Endothelial cell of umbilical vein (primary cell): ENCODE data around the gene ST6GALNAC3. TPM values are rescaled to one million over a fixed set of nuclear protein-coding genes. Genes with fewer than 3 reads are reported as not detected.

Experiments
- BruUV-seq: library from RNA; stranded (reverse); fragments of 400-500 nt; replicated peaks from 2 replicates; lab custom pipeline; 2021; lab: Mats Ljungman, UMichigan
- CTCF ChIA-PET: fragments of 300-600, 350-600 bp; sonication (Branson Sonifier 250); formaldehyde crosslinking; loops from one replicate; lab custom pipeline; 2021; ENCODE audit warnings: antibody characterized with exemption, inconsistent platforms; lab: Charles Lee
- POLR2A ChIA-PET: fragments of 300-600, 350-600 bp; sonication (Branson Sonifier 250); formaldehyde crosslinking; loops from one replicate; lab custom pipeline; 2021; ENCODE audit warnings: antibody characterized with exemption, inconsistent platforms; lab: Charles Lee
- DNase-seq: peaks from one replicate; pipeline ENCODE4 v3.0.0-alpha.2; 2011; ENCODE audit warnings: low read depth, low spot score
- FAIRE-seq: peaks from 2 replicates; lab custom pipeline; 2011; peaks lifted over from hg19 to GRCh38; lab: Jason Lieb, UNC
- H2AFZ ChIP-seq: 2 replicates; pipeline ENCODE4 v1.6.0; 2012; ENCODE audit warnings: low read depth, low read length, control low read depth, inconsistent platforms
- H3K27ac ChIP-seq: 2 replicates; pipeline ENCODE4 v1.5.1; 2011; ENCODE audit warnings: low read depth, mild to moderate bottlenecking, control low read depth, low read length, moderate library complexity; ENCODE audit not compliant: insufficient read depth
- H3K27me3 ChIP-seq, 2 experiments: 2 replicates each; pipeline versions ENCODE4 v1.6.0 to v1.6.1; 2011; ENCODE audit warnings: low read length in 2 of 2, mixed read lengths in 1 of 2; ENCODE audit not compliant: control insufficient read depth in 2 of 2, insufficient read depth in 2 of 2
- H3K36me3 ChIP-seq, 2 experiments: 2 replicates in 1 of 2; 3 replicates in 1 of 2; pipeline ENCODE4 v1.5.1; 2011; ENCODE audit warnings: low read length in 2 of 2, mild to moderate bottlenecking in 1 of 2, moderate library complexity in 1 of 2; ENCODE audit not compliant: control insufficient read depth in 2 of 2, insufficient read depth in 2 of 2; ENCODE audit errors: extremely low read depth in 1 of 2
- H3K4me1 ChIP-seq: 3 replicates; pipeline ENCODE4 v1.5.1; 2011; ENCODE audit warnings: mild to moderate bottlenecking, low read length; ENCODE audit not compliant: control insufficient read depth, insufficient read depth; ENCODE audit errors: extremely low read depth
- H3K4me2 ChIP-seq: 2 replicates; pipeline ENCODE4 v1.6.1; 2011; ENCODE audit warnings: low read length, control low read depth, mixed read lengths; ENCODE audit not compliant: insufficient read depth
- H3K4me3 ChIP-seq, 3 experiments: fragments of 200-600 bp in 1 of 3; sonication (generic), shearing (Covaris generic) in 1 of 3; replicated peaks in 1 of 3; 2 replicates each; pipeline ENCODE4 v1.5.1; 2011 to 2016; ENCODE audit warnings: control low read depth in 3 of 3, low read length in 3 of 3, mild to moderate bottlenecking in 2 of 3, inconsistent platforms in 1 of 3, low read depth in 1 of 3, moderate library complexity in 1 of 3; ENCODE audit not compliant: insufficient read depth in 1 of 3
- H3K79me2 ChIP-seq: 2 replicates; pipeline ENCODE4 v1.6.0; 2012; ENCODE audit warnings: low read length, inconsistent platforms; ENCODE audit not compliant: control insufficient read depth, insufficient read depth
- H3K9ac ChIP-seq: replicated peaks from 2 replicates; pipeline ENCODE3; 2011; ENCODE audit warnings: low read length, control low read depth; ENCODE audit not compliant: insufficient read depth; ENCODE audit errors: extremely low read depth
- H3K9me1 ChIP-seq: replicated peaks from 3 replicates; pipeline ENCODE4 v1.6.0; 2011; ENCODE audit warnings: mild to moderate bottlenecking, low read length; ENCODE audit not compliant: control insufficient read depth, insufficient read depth; ENCODE audit errors: extremely low read depth
- H3K9me3 ChIP-seq: replicated peaks from 2 replicates; pipeline ENCODE4 v1.5.1; 2012; ENCODE audit warnings: low read length, inconsistent platforms; ENCODE audit not compliant: control insufficient read depth, insufficient read depth
- H4K20me1 ChIP-seq: replicated peaks from 2 replicates; pipeline ENCODE3; 2011; ENCODE audit warnings: mild to moderate bottlenecking, low read length; ENCODE audit not compliant: control insufficient read depth, insufficient read depth; ENCODE audit errors: extremely low read depth
- EZH2 ChIP-seq: IDR thresholded peaks from 2 replicates; pipeline ENCODE4 v1.6.1; 2012; ENCODE audit warnings: borderline replicate concordance, low read depth, mild to moderate bottlenecking, moderate library complexity, low read length, inconsistent platforms; ENCODE audit not compliant: severe bottlenecking
- FOS ChIP-seq: IDR thresholded peaks from 2 replicates; pipeline ENCODE4 v1.6.1; 2011; ENCODE audit warnings: mild to moderate bottlenecking, low read length, moderate library complexity, borderline replicate concordance; ENCODE audit not compliant: insufficient read depth
- GATA2 ChIP-seq: IDR thresholded peaks from 2 replicates; pipeline ENCODE4 v1.7.0; 2011; ENCODE audit warnings: low read depth, mild to moderate bottlenecking, moderate library complexity, mixed read lengths, low read length; ENCODE audit not compliant: insufficient read length, insufficient read depth
- JUN ChIP-seq: IDR thresholded peaks from 2 replicates; pipeline ENCODE4 v1.6.1; 2011; ENCODE audit warnings: borderline replicate concordance, low read depth; ENCODE audit not compliant: insufficient read length, insufficient read depth
- MYC ChIP-seq: IDR thresholded peaks from one replicate; pipeline ENCODE4 v1.6.1; 2011; ENCODE audit warnings: mild to moderate bottlenecking, low read depth, low read length
- POLR2A ChIP-seq: IDR thresholded peaks from 2 replicates; pipeline ENCODE4 v1.6.1; 2012; ENCODE audit warnings: low read depth, mild to moderate bottlenecking, control low read depth, low read length
- POLR2AphosphoS5 ChIP-seq: IDR thresholded peaks from 2 replicates; pipeline ENCODE4 v1.6.1; 2012; ENCODE audit warnings: low read depth, mild to moderate bottlenecking, control low read depth, low read length, moderate library complexity; ENCODE audit not compliant: insufficient read depth
- dilution Hi-C: fragments of 300-500 bp; cut with MboI; formaldehyde crosslinking; loops from one replicate; pipeline ENCODE4 v1.15.0; 2019; ENCODE audit warnings: low sequenced_read_pairs; ENCODE audit not compliant: extremely low pct_ligation_motif_present
- intact Hi-C: fragments of 100-400 bp; cut with micrococcal nuclease; formaldehyde crosslinking; loops from one replicate; pipeline ENCODE4 v1.10.0; 2022
- polyA plus RNA-seq, 4 experiments: library from polyadenylated mRNA; depleted of rRNA in 3 of 4; stranded (reverse) in 3 of 4; unstranded in 1 of 4; fragments of >200 nt; gene quantifications; 2 replicates each; pipeline versions ENCODE4 v1.2.1 to v1.2.3, GENCODE V29; 2011 to 2012; ENCODE audit warnings: missing spikeins in 1 of 4
- total RNA-seq: library from RNA; stranded (reverse); gene quantifications from 2 replicates; pipeline ENCODE4 v1.2.3, GENCODE V29; 2021
- TF ChIP-seq, protein P1 (sequence below): IDR thresholded peaks from 2 replicates; pipeline ENCODE4 v1.6.1; 2011; ENCODE audit not compliant: insufficient read depth, insufficient read length
- TF ChIP-seq, protein P2 (sequence below), 2 donors: IDR thresholded peaks; 1 replicate in 1 of 2; 2 replicates in 1 of 2; pipeline ENCODE4 v1.5.1; 2011; ENCODE audit warnings: low read length in 2 of 2, mild to moderate bottlenecking in 2 of 2, moderate library complexity in 2 of 2, control low read depth in 1 of 2, inconsistent platforms in 1 of 2, low read depth in 1 of 2; ENCODE audit not compliant: insufficient read depth in 1 of 2; ENCODE audit errors: extremely low read depth in 1 of 2

Gene ST6GALNAC3
- total and polyA plus RNA-seq, 2 donors (not counting 3 experiments of a cell fraction or from before 2014, with no cell fraction given), result 7.6 to 48.3 TPM

DNA sequence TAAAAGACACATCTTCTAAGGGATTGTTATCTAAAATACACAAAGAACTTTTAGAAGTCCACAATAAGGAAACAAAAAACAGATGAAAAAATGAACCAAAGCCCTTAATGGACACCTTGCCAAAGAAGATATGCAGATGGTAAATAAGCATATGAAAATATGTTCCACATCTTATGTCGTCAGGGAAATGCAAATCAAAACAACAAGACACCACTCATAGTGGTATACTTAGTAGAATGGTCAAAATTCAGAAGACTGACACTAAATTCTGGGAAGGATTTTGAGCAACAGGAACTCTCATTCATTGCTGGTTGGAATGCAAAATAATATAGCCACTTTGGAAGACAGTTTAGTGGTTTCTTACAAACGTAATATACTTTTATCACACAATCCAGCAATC is 587.0 kb downstream of the ST6GALNAC3 start:
- intact Hi-C loops (no loop called here), dilution Hi-C loops (no loop called here)
- ChIA-PET POLR2A (no interaction called here), CTCF (no interaction called here)
- H3K4me2 ChIP-seq, result no peak overlapping the region
- H3K9ac ChIP-seq, result no peak overlapping the region
- H3K36me3 ChIP-seq, result no peaks in the 10 kb centered on the region
- no peaks in the 10 kb centered on the region for H3K79me2 ChIP-seq
- no peak overlapping the region for H3K4me3 ChIP-seq
- H2AFZ ChIP-seq, result no peak overlapping the region
- no TSS peak for BruUV-seq
- H3K9me3 ChIP-seq, result no peaks in the 10 kb centered on the region
- DNase-seq (no peak), FAIRE-seq (no peak)
- no peak overlapping the region for H3K27ac ChIP-seq
- no peaks in the 10 kb centered on the region for H3K4me1 ChIP-seq
- peaks cover 0 to 4% of the 10 kb centered on the region in 2 experiments for H3K27me3 ChIP-seq
- H4K20me1 ChIP-seq, result no peaks in the 10 kb centered on the region
- H3K9me1 ChIP-seq, result no peaks in the 10 kb centered on the region
- TF ChIP-seq GATA2 (no peak), POLR2AphosphoS5 (no peak), MYC (no peak), JUN (no peak), FOS (no peak), POLR2A (no peak), EZH2 (no peak)
- TF ChIP-seq, protein P1, sequence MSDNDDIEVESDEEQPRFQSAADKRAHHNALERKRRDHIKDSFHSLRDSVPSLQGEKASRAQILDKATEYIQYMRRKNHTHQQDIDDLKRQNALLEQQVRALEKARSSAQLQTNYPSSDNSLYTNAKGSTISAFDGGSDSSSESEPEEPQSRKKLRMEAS, result no peak
- TF ChIP-seq, protein P2, sequence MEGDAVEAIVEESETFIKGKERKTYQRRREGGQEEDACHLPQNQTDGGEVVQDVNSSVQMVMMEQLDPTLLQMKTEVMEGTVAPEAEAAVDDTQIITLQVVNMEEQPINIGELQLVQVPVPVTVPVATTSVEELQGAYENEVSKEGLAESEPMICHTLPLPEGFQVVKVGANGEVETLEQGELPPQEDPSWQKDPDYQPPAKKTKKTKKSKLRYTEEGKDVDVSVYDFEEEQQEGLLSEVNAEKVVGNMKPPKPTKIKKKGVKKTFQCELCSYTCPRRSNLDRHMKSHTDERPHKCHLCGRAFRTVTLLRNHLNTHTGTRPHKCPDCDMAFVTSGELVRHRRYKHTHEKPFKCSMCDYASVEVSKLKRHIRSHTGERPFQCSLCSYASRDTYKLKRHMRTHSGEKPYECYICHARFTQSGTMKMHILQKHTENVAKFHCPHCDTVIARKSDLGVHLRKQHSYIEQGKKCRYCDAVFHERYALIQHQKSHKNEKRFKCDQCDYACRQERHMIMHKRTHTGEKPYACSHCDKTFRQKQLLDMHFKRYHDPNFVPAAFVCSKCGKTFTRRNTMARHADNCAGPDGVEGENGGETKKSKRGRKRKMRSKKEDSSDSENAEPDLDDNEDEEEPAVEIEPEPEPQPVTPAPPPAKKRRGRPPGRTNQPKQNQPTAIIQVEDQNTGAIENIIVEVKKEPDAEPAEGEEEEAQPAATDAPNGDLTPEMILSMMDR (IDR thresholded peaks at IDR 0.05; ENCODE audit: extremely low read depth in 1 of 2, insufficient read depth in 1 of 2, low read depth in 1 of 2, low read length in 2 of 2), result no peak
